SK-N-SH (cell line): ENCODE data around the gene RAB15. TPM values are rescaled to one million over a fixed set of nuclear protein-coding genes. Genes with fewer than 3 reads are reported as not detected.

ENCODE experiments used
- CTCF ChIA-PET: fragments of 300-600, 350-600 bp; formaldehyde crosslinking; extraction: SDS; loops from one replicate; lab custom pipeline; 2021; lab: Yijun Ruan, JAX
- POLR2A ChIA-PET: fragments of 350-600 bp; sonication (Branson Sonifier 250); formaldehyde crosslinking; extraction: SDS; loops from one replicate; lab custom pipeline; 2020; ENCODE audit warnings: antibody characterized with exemption, inconsistent platforms; lab: Yijun Ruan, JAX
- DNase-seq: peaks from one replicate; pipeline ENCODE4 v3.0.0; 2012
- H2AFZ ChIP-seq: fragments of 200-600 bp; sonication (generic); 2 replicates; pipeline ENCODE4 v1.8.1; 2016; ENCODE audit warnings: antibody characterized with exemption, mild to moderate bottlenecking, low read depth
- H3F3A ChIP-seq: fragments of 200-600 bp; sonication (generic); replicated peaks from 2 replicates; pipeline ENCODE3; 2016; ENCODE audit warnings: antibody characterized with exemption, mild to moderate bottlenecking; ENCODE audit not compliant: insufficient read depth
- H3K27ac ChIP-seq, 2 experiments: fragments of 200-500 bp in 1 of 2; fragments of 200-600 bp in 1 of 2; sonication (Bioruptor generic) in 1 of 2; sonication (generic), shearing (Covaris generic) in 1 of 2; 2 replicates each; pipeline versions ENCODE4 v1.5.1 to v1.6.1; 2014 to 2016; ENCODE audit warnings: low read depth in 2 of 2, inconsistent platforms in 1 of 2, low read length in 1 of 2, mild to moderate bottlenecking in 1 of 2, mixed read lengths in 1 of 2
- H3K27me3 ChIP-seq: fragments of 200-600 bp; sonication (generic), shearing (Covaris generic); 2 replicates; pipeline ENCODE4 v1.6.1; 2016; ENCODE audit warnings: mixed run types; ENCODE audit not compliant: insufficient read depth
- H3K36me3 ChIP-seq, 2 experiments: fragments of 200-500 bp in 1 of 2; fragments of 200-600 bp in 1 of 2; sonication (Bioruptor generic) in 1 of 2; sonication (generic) in 1 of 2; replicated peaks in 1 of 2; 2 replicates each; pipeline versions ENCODE3 to v1.5.1; 2014 to 2016; ENCODE audit warnings: low read length in 1 of 2, mild to moderate bottlenecking in 1 of 2; ENCODE audit not compliant: insufficient read depth in 2 of 2, control insufficient read depth in 1 of 2
- H3K4me1 ChIP-seq, 2 experiments: fragments of 200-500 bp in 1 of 2; fragments of 200-600 bp in 1 of 2; sonication (Bioruptor generic) in 1 of 2; sonication (generic), shearing (Covaris generic) in 1 of 2; 2 replicates each; pipeline versions ENCODE4 v1.5.1 to v1.6.1; 2014 to 2016; ENCODE audit warnings: low read depth in 1 of 2, low read length in 1 of 2, mixed run types in 1 of 2; ENCODE audit not compliant: insufficient read depth in 2 of 2, control insufficient read depth in 1 of 2
- H3K4me2 ChIP-seq: fragments of 200-600 bp; sonication (generic), shearing (Covaris generic); 2 replicates; pipeline ENCODE4 v1.6.1; 2017; ENCODE audit warnings: mixed run types
- H3K4me3 ChIP-seq, 2 experiments: fragments of 200-500 bp in 1 of 2; fragments of 200-600 bp in 1 of 2; sonication (Bioruptor generic) in 1 of 2; sonication (generic), shearing (Covaris generic) in 1 of 2; 2 replicates each; pipeline versions ENCODE4 v1.5.1 to v1.8.1; 2014 to 2016; ENCODE audit warnings: low read depth in 2 of 2, inconsistent platforms in 1 of 2, low read length in 1 of 2, mild to moderate bottlenecking in 1 of 2, mixed read lengths in 1 of 2, moderate library complexity in 1 of 2
- H3K79me2 ChIP-seq: fragments of 200-600 bp; sonication (generic); 2 replicates; pipeline ENCODE4 v1.8.1; 2017; ENCODE audit warnings: mild to moderate bottlenecking; ENCODE audit not compliant: insufficient read depth
- H3K9ac ChIP-seq: fragments of 200-600 bp; sonication (generic); 2 replicates; pipeline ENCODE4 v1.6.1; 2017; ENCODE audit warnings: mixed run types
- H3K9me2 ChIP-seq: fragments of 200-600 bp; sonication (generic); 2 replicates; pipeline ENCODE4 v1.6.1; 2017; ENCODE audit warnings: mixed run types
- H3K9me3 ChIP-seq: fragments of 200-600 bp; sonication (generic); 2 replicates; pipeline ENCODE4 v1.6.1; 2017; ENCODE audit warnings: mixed run types, mild to moderate bottlenecking, moderate library complexity
- H4K20me1 ChIP-seq: fragments of 200-600 bp; sonication (generic); 2 replicates; pipeline ENCODE4 v1.6.1; 2017; ENCODE audit warnings: mild to moderate bottlenecking, mixed run types; ENCODE audit not compliant: insufficient read depth
- CHD2 ChIP-seq: fragments of 150-350 bp; IDR thresholded peaks from 2 replicates; pipeline ENCODE4 v1.6.1; 2018; ENCODE audit warnings: low read length; ENCODE audit not compliant: partially characterized antibody
- EP300 ChIP-seq, 2 experiments: IDR thresholded peaks; 2 replicates each; pipeline versions ENCODE4 v1.4.0 to v1.6.1; 2012; ENCODE audit warnings: borderline replicate concordance in 1 of 2, low read depth in 1 of 2, low read length in 1 of 2
- FOSL2 ChIP-seq: IDR thresholded peaks from 2 replicates; pipeline ENCODE4 v1.4.0; 2012; ENCODE audit warnings: low read depth, mild to moderate bottlenecking, moderate library complexity, borderline replicate concordance
- GABPA ChIP-seq: IDR thresholded peaks from 2 replicates; pipeline ENCODE4 v1.4.0; 2012; ENCODE audit warnings: low read depth, mild to moderate bottlenecking
- MEF2A ChIP-seq: IDR thresholded peaks from 2 replicates; pipeline ENCODE4 v1.4.0; 2012; ENCODE audit warnings: low read depth, borderline replicate concordance
- POLR2AphosphoS5 ChIP-seq: IDR thresholded peaks from 2 replicates; pipeline ENCODE4 v1.6.1; 2012; ENCODE audit warnings: low read depth, low read length
- RAD21 ChIP-seq: IDR thresholded peaks from 2 replicates; pipeline ENCODE4 v1.6.1; 2012; ENCODE audit warnings: mild to moderate bottlenecking, low read length
- RCOR1 ChIP-seq: fragments of 150-350 bp; IDR thresholded peaks from 2 replicates; pipeline ENCODE4 v1.6.1; 2017; ENCODE audit warnings: antibody characterized with exemption, low read length
- RXRA ChIP-seq: IDR thresholded peaks from 2 replicates; pipeline ENCODE4 v1.4.0; 2012; ENCODE audit warnings: low read depth, mild to moderate bottlenecking, borderline replicate concordance
- SMC3 ChIP-seq: IDR thresholded peaks from 2 replicates; pipeline ENCODE4 v1.6.1; 2012; ENCODE audit warnings: low read depth, low read length, improper control_type of control experiment
- WGBS: methylation state at CpG from one replicate; pipeline ENCODE4 v1.1.6; 2017; ENCODE audit warnings: low lambda C conversion rate; 5-methylcytosine and 5-hydroxymethylcytosine counted together
- polyA plus RNA-seq, 3 experiments: library from polyadenylated mRNA; depleted of rRNA; stranded (reverse); fragments of >200 nt; gene quantifications; 2 replicates each; pipeline ENCODE4 v1.2.3, GENCODE V29; 2012
- TF ChIP-seq, protein P1 (sequence below): IDR thresholded peaks from 2 replicates; pipeline ENCODE4 v1.4.0; 2012; ENCODE audit warnings: low read depth, borderline replicate concordance
- TF ChIP-seq, protein P2 (sequence below): IDR thresholded peaks from 2 replicates; pipeline ENCODE4 v1.6.1; 2012; ENCODE audit warnings: mild to moderate bottlenecking, low read depth, low read length, moderate library complexity
- TF ChIP-seq, protein P3 (sequence below): fragments of 150-350 bp; IDR thresholded peaks from 2 replicates; pipeline ENCODE4 v1.6.1; 2017; ENCODE audit warnings: antibody characterized with exemption, low read length, low read depth, borderline replicate concordance
- TF ChIP-seq, protein P4 (sequence below): fragments of 150-350 bp; IDR thresholded peaks from 2 replicates; pipeline ENCODE4 v1.6.1; 2016; ENCODE audit warnings: mild to moderate bottlenecking, low read depth, low read length

Gene RAB15
- polyA plus RNA-seq, 1 of the 3 experiments (the other 2 are of a cell fraction), result 14.2 TPM

DNA sequence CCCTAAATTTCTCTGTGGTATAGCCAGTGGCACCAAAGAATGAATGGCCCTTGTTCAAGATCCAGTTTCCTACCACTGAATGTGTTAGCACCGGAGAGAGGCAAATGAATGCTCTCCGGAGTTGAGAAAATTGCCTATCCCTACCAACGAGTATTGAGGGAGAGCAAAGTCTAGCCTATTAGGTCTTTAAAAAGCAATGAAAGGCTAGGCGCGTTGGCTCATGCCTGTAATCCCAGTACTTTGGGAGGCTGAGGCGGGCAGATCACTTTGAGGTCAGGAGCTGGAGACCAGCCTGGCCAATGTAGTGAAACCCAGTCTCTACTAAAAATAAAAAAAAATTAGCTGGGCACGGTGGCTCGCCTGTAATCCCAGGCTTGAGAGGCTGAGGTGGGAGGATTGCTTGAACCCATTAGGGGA is 898 bp upstream of the RAB15 start:
- peak overlapping the region; percentile 96; the same call in 1 of the 2 replicates for H2AFZ ChIP-seq

DNA sequence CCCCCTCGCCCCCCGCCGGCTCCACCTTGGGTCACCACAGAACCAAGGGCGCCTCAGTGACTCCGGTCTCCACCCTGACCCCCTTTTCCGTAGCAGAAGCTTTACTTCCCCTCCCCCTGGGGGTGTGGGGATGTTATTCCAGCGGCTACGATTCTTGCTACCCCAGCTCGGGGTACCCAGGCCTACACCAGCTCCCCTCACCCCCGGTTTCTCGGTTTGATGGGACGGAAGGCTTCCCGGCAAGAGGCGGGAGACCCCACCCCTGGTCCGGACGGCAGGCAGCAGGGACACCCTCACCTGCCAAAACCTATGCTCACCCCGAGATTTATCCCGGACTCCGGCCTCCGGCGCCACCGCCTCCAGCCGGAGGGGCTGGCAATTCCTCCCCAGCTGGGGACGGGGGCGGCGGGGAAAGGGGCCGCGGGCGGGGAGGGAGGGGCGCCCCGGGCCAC is 619 bp downstream of the RAB15 start:
- Histone ChIP-seq H2AFZ (peak overlapping the region; percentile 70; the same call in 1 of the 2 replicates), H3K36me3 (peaks cover 0 to 3% of the 10 kb centered on the region in 2 experiments), H3K9me2 (no peaks in the 10 kb centered on the region), H3K9ac (peak overlapping the region; percentile 60), H3K4me1 (peaks cover 10 to 19% of the 10 kb centered on the region in 2 experiments; a peak in 3 of 4 replicates), H3F3A (no peaks in the 10 kb centered on the region), H3K4me3 (peak overlapping the region; percentile 59 to 69), H4K20me1 (no peaks in the 10 kb centered on the region), H3K27me3 (no peaks in the 10 kb centered on the region), H3K79me2 (no peaks in the 10 kb centered on the region), H3K9me3 (no peaks in the 10 kb centered on the region), H3K4me2 (peak overlapping the region; percentile 96), H3K27ac (no peak overlapping the region)
- CTCF ChIA-PET, result interaction anchor here (0.7 to 1.7 kb wide), 5 partner anchors 12 to 80 kb away, joined by 3 to 7 read pairs (median 4); no protein-coding TSS in a partner anchor
- POLR2A ChIA-PET, result no interaction called here
- no peak for DNase-seq
- WGBS, result 14% methylated on average over 16 of the region's 31 CpGs
- TF ChIP-seq, protein P1, sequence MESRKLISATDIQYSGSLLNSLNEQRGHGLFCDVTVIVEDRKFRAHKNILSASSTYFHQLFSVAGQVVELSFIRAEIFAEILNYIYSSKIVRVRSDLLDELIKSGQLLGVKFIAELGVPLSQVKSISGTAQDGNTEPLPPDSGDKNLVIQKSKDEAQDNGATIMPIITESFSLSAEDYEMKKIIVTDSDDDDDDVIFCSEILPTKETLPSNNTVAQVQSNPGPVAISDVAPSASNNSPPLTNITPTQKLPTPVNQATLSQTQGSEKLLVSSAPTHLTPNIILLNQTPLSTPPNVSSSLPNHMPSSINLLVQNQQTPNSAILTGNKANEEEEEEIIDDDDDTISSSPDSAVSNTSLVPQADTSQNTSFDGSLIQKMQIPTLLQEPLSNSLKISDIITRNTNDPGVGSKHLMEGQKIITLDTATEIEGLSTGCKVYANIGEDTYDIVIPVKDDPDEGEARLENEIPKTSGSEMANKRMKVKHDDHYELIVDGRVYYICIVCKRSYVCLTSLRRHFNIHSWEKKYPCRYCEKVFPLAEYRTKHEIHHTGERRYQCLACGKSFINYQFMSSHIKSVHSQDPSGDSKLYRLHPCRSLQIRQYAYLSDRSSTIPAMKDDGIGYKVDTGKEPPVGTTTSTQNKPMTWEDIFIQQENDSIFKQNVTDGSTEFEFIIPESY, result no peak
- TF ChIP-seq FOSL2, result no peak
- TF ChIP-seq, protein P2, sequence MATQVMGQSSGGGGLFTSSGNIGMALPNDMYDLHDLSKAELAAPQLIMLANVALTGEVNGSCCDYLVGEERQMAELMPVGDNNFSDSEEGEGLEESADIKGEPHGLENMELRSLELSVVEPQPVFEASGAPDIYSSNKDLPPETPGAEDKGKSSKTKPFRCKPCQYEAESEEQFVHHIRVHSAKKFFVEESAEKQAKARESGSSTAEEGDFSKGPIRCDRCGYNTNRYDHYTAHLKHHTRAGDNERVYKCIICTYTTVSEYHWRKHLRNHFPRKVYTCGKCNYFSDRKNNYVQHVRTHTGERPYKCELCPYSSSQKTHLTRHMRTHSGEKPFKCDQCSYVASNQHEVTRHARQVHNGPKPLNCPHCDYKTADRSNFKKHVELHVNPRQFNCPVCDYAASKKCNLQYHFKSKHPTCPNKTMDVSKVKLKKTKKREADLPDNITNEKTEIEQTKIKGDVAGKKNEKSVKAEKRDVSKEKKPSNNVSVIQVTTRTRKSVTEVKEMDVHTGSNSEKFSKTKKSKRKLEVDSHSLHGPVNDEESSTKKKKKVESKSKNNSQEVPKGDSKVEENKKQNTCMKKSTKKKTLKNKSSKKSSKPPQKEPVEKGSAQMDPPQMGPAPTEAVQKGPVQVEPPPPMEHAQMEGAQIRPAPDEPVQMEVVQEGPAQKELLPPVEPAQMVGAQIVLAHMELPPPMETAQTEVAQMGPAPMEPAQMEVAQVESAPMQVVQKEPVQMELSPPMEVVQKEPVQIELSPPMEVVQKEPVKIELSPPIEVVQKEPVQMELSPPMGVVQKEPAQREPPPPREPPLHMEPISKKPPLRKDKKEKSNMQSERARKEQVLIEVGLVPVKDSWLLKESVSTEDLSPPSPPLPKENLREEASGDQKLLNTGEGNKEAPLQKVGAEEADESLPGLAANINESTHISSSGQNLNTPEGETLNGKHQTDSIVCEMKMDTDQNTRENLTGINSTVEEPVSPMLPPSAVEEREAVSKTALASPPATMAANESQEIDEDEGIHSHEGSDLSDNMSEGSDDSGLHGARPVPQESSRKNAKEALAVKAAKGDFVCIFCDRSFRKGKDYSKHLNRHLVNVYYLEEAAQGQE, result no peak
- TF ChIP-seq RXRA, result no peak
- no peak for TF ChIP-seq POLR2AphosphoS5
- no peak for TF ChIP-seq GABPA
- TF ChIP-seq EP300 (IDR thresholded peaks at IDR 0.05; ENCODE audit: borderline replicate concordance in 1 of 2, low read depth in 1 of 2, low read length in 1 of 2), result no peak
- no peak for TF ChIP-seq RAD21
- TF ChIP-seq SMC3, result no peak
- TF ChIP-seq MEF2A, result no peak
- TF ChIP-seq, protein P3, sequence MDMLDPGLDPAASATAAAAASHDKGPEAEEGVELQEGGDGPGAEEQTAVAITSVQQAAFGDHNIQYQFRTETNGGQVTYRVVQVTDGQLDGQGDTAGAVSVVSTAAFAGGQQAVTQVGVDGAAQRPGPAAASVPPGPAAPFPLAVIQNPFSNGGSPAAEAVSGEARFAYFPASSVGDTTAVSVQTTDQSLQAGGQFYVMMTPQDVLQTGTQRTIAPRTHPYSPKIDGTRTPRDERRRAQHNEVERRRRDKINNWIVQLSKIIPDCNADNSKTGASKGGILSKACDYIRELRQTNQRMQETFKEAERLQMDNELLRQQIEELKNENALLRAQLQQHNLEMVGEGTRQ, result no peak

More for the DNA sequence above, 898 bp upstream of the RAB15 start:
- no peaks in the 10 kb centered on the region for H3K9me3 ChIP-seq
- ChIA-PET CTCF (interaction anchor here (1.5 to 1.6 kb wide), 3 partner anchors 9 to 81 kb away, joined by 4 to 7 read pairs (median 6); partner anchors contain the start of gene FNTB), POLR2A (no interaction called here)
- no peak for DNase-seq
- H3F3A ChIP-seq, result no peaks in the 10 kb centered on the region
- no peaks in the 10 kb centered on the region for H3K36me3 ChIP-seq
- peak overlapping the region; percentile 59 to 65; a peak in 3 of 4 replicates for H3K4me3 ChIP-seq
- no peak overlapping the region for H3K27ac ChIP-seq
- no peaks in the 10 kb centered on the region for H3K79me2 ChIP-seq
- H3K27me3 ChIP-seq, result no peaks in the 10 kb centered on the region
- 94% methylated on average over 8 of the region's 8 CpGs for WGBS
- H3K4me2 ChIP-seq, result peak overlapping the region; percentile 86; the same call in 1 of the 2 replicates
- H3K9me2 ChIP-seq, result no peaks in the 10 kb centered on the region
- H4K20me1 ChIP-seq, result no peaks in the 10 kb centered on the region
- H3K4me1 ChIP-seq, result peaks cover 10 to 19% of the 10 kb centered on the region in 2 experiments; a peak in 3 of 4 replicates
- no peak for TF ChIP-seq MEF2A
- TF ChIP-seq, protein P4, sequence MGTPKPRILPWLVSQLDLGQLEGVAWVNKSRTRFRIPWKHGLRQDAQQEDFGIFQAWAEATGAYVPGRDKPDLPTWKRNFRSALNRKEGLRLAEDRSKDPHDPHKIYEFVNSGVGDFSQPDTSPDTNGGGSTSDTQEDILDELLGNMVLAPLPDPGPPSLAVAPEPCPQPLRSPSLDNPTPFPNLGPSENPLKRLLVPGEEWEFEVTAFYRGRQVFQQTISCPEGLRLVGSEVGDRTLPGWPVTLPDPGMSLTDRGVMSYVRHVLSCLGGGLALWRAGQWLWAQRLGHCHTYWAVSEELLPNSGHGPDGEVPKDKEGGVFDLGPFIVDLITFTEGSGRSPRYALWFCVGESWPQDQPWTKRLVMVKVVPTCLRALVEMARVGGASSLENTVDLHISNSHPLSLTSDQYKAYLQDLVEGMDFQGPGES, result no peak
- TF ChIP-seq CHD2, result no peak
- TF ChIP-seq RCOR1, result no peak
- no peak overlapping the region for H3K9ac ChIP-seq
